ENCODE results near the gene ADGRD1. TPM values are rescaled to one million over a fixed set of nuclear protein-coding genes. Genes with fewer than 3 reads are reported as not detected.

The ADGRD1 gene
- total RNA-seq, 3 donors from 2014 or later = 0.45 TPM; not detected in 2

DNA sequence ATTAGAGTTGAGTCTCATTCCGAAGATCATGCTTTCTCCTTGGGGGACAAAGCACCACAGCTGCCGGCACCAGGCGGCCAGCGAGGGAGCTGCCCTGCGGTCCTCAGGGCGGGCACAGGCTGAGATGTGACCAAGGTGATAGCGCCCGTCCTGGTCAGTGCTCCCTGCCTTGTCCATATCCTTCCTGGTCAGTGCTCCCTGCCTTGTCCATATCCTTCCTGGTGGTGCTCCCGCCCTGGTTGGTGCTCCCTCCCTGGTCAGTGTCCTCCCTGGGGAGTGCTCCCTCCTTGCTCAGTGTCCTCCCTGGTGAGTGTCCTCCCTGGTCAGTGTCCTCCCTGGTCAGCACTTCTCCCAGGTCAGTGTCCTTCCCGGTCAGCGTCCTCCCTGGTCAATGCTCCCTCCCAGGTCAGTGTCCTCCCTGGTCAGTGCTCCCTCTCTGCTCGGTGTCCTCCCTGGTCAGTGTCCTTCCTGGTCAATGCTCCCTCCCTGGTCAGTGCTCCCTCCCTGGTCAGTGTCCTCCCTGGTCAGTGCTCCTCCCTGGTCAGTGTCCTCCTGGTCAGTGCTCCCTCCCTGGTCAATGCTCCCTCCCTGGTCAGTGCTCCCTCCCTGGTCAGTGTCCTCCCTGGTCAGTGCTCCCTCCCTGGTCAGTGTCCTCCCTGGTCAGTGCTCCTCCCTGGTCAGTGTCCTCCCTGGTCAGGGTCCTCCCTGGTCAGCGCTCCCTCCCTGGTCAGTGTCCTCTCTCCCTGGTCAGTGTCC, 92.2 kb downstream of the ADGRD1 start:
- Mint-ChIP-seq H3K36me3 (ENCODE audit: insufficient read depth) (no peaks in the 10 kb centered on the region), H3K4me3 (no peak overlapping the region), H3K9me3 (no peaks in the 10 kb centered on the region), H3K4me1 (ENCODE audit: low read depth) (no peaks in the 10 kb centered on the region), H3K27me3 (ENCODE audit: low read depth) (peaks cover 4% of the 10 kb centered on the region)
- no peak for ATAC-seq
- DNase-seq = no peak

DNA sequence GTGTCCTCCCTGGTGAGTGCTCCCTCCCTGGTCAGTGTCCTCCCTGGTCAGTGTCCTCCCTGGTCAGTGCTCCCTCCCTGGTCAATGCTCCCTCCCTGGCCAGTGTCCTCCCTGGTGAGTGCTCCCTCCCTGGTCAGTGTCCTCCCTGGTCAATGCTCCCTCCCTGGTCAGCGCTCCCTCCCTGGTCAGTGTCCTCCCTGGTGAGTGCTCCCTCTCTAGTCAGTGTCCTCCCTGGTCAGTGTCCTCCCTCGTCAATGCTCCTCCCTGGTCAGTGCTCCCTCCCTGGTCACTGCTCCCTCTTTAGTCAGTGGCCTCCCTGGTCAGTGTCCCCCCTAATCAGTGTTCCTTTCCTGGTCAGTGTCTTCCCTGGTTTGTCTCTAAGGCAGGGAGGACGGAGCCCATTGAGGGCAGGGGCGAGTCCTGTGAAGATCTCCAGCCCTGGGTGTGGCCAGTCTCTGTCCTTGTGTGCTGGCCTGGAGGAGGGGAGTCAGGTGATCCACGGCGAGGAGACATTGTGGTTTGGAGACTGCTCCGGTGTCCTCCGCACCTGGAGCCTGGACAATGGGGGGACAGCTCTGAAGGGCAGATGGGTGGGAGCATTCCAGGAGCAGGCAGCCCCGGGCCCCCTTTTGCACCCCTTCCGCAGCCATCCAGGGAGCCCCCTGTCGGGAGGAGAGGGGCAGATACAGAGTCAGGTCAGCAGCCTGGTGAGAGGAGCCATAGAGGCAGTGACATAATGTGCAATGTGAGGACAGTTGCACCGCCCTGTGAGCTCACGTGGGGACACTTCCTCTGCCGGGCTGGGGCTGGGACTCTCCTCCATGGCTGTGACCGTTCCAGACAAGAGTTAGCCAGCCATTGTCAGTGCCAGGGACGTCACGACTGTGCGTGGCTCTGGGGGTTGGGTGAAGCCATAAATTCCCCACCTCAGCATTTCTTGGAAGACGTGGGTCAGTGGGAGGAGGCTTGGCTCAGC, 93.4 kb downstream of the ADGRD1 start:
- DNase-seq = no peak
- peak in 1 of 2 donors; percentile 27 for ATAC-seq
- H3K27me3 Mint-ChIP-seq (ENCODE audit: low read depth) = peaks cover 4% of the 10 kb centered on the region

DNA sequence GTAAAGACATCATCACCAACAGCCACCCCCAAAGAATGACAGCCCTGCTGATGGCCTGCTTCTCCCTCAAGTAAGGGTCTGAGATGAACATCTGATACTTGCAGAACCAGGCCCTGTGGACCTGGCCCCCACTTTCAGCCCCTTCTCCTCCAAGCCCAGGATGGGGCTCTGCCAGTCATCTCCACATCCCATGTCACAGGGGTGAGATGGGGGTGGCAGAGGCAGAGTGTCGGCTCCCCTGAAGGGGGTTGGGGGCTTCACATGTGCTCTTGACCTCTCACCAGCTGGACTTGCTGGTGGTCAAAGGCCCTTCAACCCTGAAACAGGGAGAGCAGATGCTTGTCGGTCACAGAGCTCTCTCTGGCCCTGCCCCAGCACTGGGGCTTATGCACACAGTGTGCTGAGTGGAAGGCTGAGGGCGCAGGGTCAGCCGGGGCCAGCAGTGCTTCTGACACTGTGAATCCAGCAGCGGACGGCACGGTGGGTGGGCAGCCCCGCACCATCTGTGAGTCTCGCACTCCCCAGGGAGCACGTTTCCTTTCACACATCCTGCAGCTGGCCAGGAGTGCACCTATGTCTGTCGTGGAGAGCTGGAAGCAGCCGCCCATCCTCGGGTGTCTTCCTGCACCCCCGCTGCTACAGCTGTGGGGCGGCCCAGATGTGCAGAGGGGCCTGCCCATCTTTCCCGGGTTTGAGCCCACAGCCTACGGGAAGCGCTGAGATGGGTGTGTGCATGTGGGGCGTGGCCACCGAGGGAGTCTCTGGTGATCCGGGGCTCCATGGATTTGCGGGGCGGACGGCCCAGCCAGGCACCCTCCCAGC, 94.3 kb downstream of the ADGRD1 start:
- H3K4me3 Mint-ChIP-seq = no peak overlapping the region
- H3K27me3 Mint-ChIP-seq (ENCODE audit: low read depth) = peaks cover 4% of the 10 kb centered on the region
- H3K4me1 Mint-ChIP-seq (ENCODE audit: low read depth) = no peaks in the 10 kb centered on the region
- ATAC-seq (no peak), DNase-seq (no peak)
- no peaks in the 10 kb centered on the region for H3K36me3 Mint-ChIP-seq (ENCODE audit: insufficient read depth)
- H3K9me3 Mint-ChIP-seq = no peaks in the 10 kb centered on the region

More for the DNA sequence above, 93.4 kb downstream of the ADGRD1 start:
- H3K36me3 Mint-ChIP-seq (ENCODE audit: insufficient read depth) = no peaks in the 10 kb centered on the region
- no peak overlapping the region for H3K4me3 Mint-ChIP-seq
- no peaks in the 10 kb centered on the region for H3K9me3 Mint-ChIP-seq
- H3K4me1 Mint-ChIP-seq (ENCODE audit: low read depth) = no peaks in the 10 kb centered on the region

DNA sequence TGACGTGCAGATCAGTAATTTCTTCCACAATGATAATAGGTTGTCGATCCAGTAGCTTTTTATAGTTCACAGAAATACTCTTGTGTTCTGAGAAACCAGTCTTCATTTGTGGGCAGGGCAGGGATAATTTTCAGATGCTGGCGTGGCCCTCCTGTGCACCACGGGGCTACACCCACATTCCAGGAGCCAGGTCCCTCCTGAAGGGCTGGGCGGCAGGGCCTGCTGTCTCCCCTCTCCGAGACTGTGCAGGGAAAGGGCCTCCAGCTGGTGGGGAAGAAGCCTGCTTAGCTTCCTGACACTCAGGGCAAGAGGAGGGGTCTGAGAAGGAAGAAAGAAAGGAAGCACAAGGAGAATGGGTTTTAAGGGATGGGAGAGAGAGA, 94.9 kb downstream of the ADGRD1 start:
- no peak for DNase-seq
- Mint-ChIP-seq H3K4me1 (ENCODE audit: low read depth) (no peaks in the 10 kb centered on the region), H3K36me3 (ENCODE audit: insufficient read depth) (no peaks in the 10 kb centered on the region), H3K27me3 (ENCODE audit: low read depth) (peaks cover 4% of the 10 kb centered on the region), H3K4me3 (no peak overlapping the region), H3K9me3 (no peaks in the 10 kb centered on the region)
- no peak for ATAC-seq

DNA sequence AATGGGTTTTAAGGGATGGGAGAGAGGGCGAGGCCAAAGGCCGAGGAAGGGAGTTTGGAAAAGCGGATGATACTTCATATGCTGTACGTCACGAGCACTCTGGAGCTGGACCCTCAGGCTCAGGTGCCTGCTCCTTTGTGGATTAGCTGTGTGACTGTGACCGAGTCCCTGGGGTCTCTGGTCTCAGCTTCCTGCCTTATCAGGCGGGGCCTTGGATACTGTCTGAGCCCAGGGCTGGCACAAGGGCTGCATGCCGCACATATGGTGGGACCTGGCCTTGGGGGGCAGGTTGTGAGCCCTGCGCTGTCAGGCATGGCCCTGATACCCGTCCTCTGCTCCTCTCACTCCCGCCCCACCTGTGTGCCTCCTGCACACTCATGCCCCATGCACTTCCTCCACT, 95.3 kb downstream of the ADGRD1 start:
- no peak for DNase-seq
- Mint-ChIP-seq H3K27me3 (ENCODE audit: low read depth) (peaks cover 4% of the 10 kb centered on the region), H3K9me3 (no peaks in the 10 kb centered on the region), H3K4me3 (no peak overlapping the region), H3K36me3 (ENCODE audit: insufficient read depth) (no peaks in the 10 kb centered on the region), H3K4me1 (ENCODE audit: low read depth) (no peaks in the 10 kb centered on the region)
- no peak for ATAC-seq

DNA sequence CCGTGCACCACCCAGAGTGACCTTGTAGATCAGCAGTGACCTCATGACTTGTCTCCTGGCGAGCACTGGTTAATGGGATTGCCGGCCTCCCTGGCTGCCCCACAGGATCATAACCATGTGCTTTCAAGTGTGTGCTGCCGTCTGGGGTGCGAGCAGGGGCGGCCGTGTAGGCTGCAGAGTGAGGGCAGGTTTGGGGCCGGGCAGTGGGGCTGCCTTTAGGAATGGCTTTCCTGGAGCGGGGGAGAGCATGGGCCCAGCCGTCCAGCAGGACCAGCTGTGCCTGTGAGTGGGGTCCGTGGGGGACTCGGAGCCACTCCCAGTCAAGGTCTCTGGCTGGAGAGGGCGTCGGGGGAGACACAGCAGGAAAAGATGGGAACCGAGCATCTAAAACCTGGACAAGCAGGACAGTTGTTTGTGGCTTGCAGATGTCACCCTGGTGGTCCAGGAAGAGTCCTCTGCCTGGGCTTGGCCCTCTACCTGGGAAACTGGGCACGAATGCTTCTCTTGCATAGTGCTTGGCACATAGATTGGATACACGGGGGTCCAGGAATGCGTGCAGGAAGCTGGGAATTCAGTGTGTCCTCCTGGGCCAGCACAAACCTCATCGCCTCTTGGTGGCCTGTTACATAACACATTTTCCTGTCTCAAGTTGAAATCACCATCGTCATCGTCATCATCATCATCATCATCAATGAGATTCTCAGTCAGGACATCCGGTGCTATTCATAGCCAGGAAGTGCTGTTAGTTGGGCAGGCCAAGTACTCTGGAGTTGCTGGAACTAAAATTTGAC, 96.0 kb downstream of the ADGRD1 start:
- no peaks in the 10 kb centered on the region for H3K36me3 Mint-ChIP-seq (ENCODE audit: insufficient read depth)
- no peak for DNase-seq

DNA sequence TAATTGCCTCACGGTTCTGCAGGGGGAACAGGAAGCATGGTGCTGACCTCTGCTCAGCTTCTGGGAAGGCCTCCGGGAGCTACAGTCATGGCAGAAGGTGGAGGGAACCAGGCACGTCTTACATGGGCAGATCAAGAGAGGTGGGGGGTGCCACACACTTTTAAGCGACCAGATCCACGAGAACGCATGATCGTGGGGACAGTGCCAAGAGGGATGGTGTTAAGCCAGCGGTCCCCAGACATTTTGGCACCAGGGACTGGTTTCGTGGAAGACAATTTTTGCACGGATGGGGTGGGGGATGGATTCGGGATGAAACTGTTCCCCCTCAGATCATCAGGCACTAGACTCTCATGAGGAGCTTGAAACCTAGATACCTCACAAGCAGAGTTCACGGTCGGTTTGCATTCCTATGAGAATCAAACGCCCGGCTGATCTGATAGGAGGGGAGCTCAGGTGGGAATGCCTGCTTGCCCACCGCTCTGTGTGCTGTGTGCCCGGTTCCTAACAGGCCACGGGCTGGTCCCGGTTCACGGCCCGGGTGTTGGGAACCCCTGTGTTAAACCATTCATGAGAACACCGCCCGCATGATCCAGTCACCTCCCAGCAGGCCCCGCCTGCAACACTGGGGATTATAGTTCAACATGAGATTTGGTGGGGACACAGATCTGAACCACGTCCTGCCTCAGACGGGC, 96.9 kb downstream of the ADGRD1 start:
- no peak overlapping the region for H3K4me3 Mint-ChIP-seq
- H3K36me3 Mint-ChIP-seq (ENCODE audit: insufficient read depth) = no peaks in the 10 kb centered on the region
- no peaks in the 10 kb centered on the region for H3K9me3 Mint-ChIP-seq
- DNase-seq (no peak), ATAC-seq (no peak)
- H3K27me3 Mint-ChIP-seq (ENCODE audit: low read depth) = peaks cover 8% of the 10 kb centered on the region
- peaks cover 2% of the 10 kb centered on the region for H3K4me1 Mint-ChIP-seq (ENCODE audit: low read depth)

More for the DNA sequence above, 96.0 kb downstream of the ADGRD1 start:
- Mint-ChIP-seq H3K9me3 (no peaks in the 10 kb centered on the region), H3K4me3 (no peak overlapping the region), H3K27me3 (ENCODE audit: low read depth) (peaks cover 6% of the 10 kb centered on the region), H3K4me1 (ENCODE audit: low read depth) (no peaks in the 10 kb centered on the region)
- ATAC-seq = no peak

DNA sequence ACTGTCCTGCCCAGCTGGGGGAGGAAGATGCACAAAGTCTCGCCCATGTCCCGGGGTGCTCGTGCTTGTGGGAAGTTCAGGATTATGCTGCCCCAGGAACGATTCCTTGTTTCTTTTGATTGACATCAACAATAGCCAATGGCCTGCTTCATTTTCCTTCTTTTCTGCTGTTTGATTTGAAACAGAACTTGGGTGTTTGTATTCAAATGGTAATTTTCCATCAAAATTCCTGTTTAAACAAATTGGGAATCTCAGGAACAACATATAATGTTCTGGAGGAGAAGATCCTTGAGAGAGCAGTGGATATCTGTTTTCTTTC, 97.4 kb downstream of the ADGRD1 start:
- Mint-ChIP-seq H3K27me3 (ENCODE audit: low read depth) (peaks cover 8% of the 10 kb centered on the region), H3K9me3 (no peaks in the 10 kb centered on the region), H3K4me1 (ENCODE audit: low read depth) (peaks cover 4% of the 10 kb centered on the region), H3K4me3 (no peak overlapping the region), H3K36me3 (ENCODE audit: insufficient read depth) (no peaks in the 10 kb centered on the region)
- DNase-seq (no peak), ATAC-seq (no peak)

DNA sequence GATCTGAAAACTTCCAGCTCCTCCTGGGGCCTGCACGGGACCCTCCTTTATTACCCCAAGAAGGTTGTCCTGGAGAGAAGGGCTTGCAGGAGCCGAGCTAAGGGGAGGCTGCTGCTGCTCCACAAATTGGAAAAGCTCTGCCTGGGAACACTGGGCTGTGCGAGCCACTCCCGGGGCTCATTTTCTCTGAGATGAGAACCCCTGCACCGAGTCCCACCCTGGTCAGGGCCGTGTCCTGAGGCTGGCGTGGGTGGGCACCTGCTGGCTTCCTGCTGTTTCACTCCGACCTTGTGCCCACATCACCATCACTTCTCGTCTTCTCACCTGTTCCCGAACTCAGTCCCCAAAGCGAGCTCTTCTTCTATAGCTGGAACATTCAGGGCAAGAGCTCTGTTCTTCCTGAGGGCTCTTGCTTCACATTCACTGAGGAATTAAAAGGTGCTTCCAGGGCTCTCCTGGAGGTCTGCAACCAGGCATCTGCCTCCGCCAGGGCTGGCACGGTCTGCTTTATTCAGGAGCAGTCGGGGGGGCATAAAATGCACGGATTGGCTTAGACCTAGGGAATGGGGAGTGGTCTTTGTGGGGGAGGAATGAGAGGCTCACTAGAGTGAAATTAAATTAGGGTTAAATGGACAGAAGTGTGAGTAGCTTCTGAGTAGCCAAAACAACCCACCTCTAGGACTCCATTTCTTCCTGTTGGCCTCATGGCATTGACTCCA, 98.5 kb downstream of the ADGRD1 start:
- DNase-seq = no peak
- Mint-ChIP-seq H3K4me3 (no peak overlapping the region), H3K27me3 (ENCODE audit: low read depth) (peaks cover 12% of the 10 kb centered on the region), H3K4me1 (ENCODE audit: low read depth) (peaks cover 4% of the 10 kb centered on the region), H3K36me3 (ENCODE audit: insufficient read depth) (no peaks in the 10 kb centered on the region), H3K9me3 (no peaks in the 10 kb centered on the region)
- no peak for ATAC-seq

DNA sequence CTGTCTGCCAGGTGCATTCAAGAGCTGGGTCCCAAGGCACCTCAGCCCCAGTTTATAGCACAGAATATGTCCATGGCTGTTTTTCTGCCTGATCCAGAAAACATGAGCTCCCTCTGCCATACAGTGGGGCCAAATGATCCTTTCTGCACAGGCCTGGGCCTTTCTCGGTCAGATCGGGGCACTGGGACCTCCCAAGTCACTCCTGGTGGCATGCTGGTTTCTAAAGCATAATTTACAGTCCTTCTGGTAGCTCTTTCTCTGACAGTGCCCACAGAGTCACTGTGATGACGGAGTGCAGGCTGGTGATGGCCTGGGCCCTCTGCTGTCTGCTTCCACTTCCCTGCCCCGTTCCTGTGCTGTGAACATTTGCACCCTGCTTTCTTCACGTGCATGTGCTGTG, 99.2 kb downstream of the ADGRD1 start:
- Mint-ChIP-seq H3K4me3 (no peak overlapping the region), H3K27me3 (ENCODE audit: low read depth) (peaks cover 12% of the 10 kb centered on the region), H3K4me1 (ENCODE audit: low read depth) (peaks cover 4% of the 10 kb centered on the region), H3K36me3 (ENCODE audit: insufficient read depth) (no peaks in the 10 kb centered on the region), H3K9me3 (no peaks in the 10 kb centered on the region)
- no peak for ATAC-seq
- no peak for DNase-seq

DNA sequence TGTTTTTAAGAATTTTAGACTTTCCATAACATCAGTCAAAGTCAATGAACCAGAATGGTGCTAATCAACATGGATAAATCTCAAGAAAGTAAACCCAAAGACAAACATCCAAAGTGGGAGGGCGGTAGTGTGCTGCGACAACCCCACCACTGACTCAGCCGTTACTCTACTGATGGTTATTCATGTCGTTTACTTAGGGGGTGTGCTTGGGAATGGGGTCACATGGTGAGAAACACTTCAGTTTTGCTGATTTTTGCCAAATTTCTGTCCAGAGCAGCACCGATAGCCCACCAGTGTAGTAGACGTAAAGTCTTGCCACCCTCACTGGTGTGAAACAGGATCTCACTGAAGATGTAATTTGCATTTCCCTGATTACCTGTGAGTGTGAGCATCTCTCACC, 99.9 kb downstream of the ADGRD1 start:
- ATAC-seq (no peak), DNase-seq (no peak)
- peaks cover 4% of the 10 kb centered on the region for H3K4me1 Mint-ChIP-seq (ENCODE audit: low read depth)
- peaks cover 12% of the 10 kb centered on the region for H3K27me3 Mint-ChIP-seq (ENCODE audit: low read depth)
- no peaks in the 10 kb centered on the region for H3K36me3 Mint-ChIP-seq (ENCODE audit: insufficient read depth)
- no peak overlapping the region for H3K4me3 Mint-ChIP-seq
- H3K9me3 Mint-ChIP-seq = no peaks in the 10 kb centered on the region

DNA sequence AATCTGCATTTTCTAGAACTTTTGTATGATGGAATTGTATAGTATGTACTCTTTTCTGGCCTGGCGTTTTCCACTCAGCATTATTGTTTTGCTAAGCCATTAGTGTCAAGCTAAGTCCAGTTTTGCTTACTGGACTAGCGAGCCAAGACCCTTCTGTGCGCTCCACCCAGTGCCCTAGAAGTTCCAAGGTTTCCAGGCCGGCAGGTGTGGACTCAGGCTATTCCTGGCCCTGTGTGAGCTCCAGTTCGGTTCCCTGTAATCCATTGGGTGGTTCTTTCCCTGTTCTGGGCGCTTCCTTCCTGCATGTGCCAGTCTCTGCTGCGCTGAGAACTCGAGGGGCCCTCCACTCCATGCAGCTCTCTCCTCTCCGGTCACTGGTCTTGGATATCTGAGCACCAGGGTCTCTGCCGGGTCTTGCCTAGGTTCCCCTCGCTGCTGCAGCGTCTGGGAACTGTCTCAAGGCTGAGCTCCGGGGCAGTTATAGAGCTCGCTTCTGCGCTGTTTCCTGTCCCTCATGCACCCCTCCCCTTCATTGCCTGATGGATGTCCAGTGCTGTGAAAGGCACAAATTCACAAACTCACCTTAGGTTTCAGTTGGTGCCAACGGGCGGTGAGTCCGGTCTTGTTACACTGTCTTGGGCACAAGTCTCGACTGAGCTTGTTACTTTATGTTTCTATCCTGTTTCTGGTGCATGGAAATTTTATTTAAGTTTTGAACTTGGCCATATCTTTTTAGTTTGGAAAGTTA, 100.8 kb downstream of the ADGRD1 start:
- Mint-ChIP-seq H3K9me3 (no peaks in the 10 kb centered on the region), H3K27me3 (ENCODE audit: low read depth) (peaks cover 10% of the 10 kb centered on the region), H3K4me1 (ENCODE audit: low read depth) (peaks cover 4% of the 10 kb centered on the region), H3K4me3 (no peak overlapping the region), H3K36me3 (ENCODE audit: insufficient read depth) (no peaks in the 10 kb centered on the region)
- no peak for DNase-seq
- ATAC-seq = no peak

Measured in activated T-cell treated with anti-CD3 and anti-CD28 coated beads, Interleukin-2, amount 50 U/mL, for 4 hours (primary cell).